Astrocyte of the spinal cord (primary cell): ENCODE data around the gene DAB1.

Experiments used
- DNase-seq: peaks from one replicate; pipeline ENCODE4 v3.0.0; 2011; ENCODE audit warnings: low read depth, low spot score
- H3K4me3 ChIP-seq: 2 replicates; pipeline ENCODE4 v1.5.1; 2011; ENCODE audit warnings: low read depth, mild to moderate bottlenecking, low read length, moderate library complexity
- CTCF ChIP-seq: IDR thresholded peaks from 2 replicates; pipeline ENCODE4 v1.5.1; 2012; ENCODE audit warnings: low read depth, mild to moderate bottlenecking, low read length, inconsistent platforms
- in situ Hi-C: cut with HindIII; loops from 2 replicates; pipeline ENCODE4 v1.10.0; 2017; ENCODE audit warnings: low sequenced_read_pairs

The DAB1 gene

GRCh38 chr1:57058652-57059501, 365.0 kb downstream of the DAB1 start:
- in situ Hi-C loops: no loop called here
- TF ChIP-seq CTCF: no peak
- H3K4me3 ChIP-seq: no peak overlapping the region
- no peak for DNase-seq

GRCh38 chr1:57048856-57049255, 375.0 kb downstream of the DAB1 start:
- DNase-seq: no peak
- in situ Hi-C loops: no loop called here
- TF ChIP-seq CTCF: no peak
- H3K4me3 ChIP-seq: no peak overlapping the region

- in situ Hi-C loops: no loop called here
- H3K4me3 ChIP-seq: no peak overlapping the region
- DNase-seq: no peak
- TF ChIP-seq CTCF: no peak
Observed at GRCh38 chr1:57046462-57046861, 377.4 kb downstream of the DAB1 start.

GRCh38 chr1:57041901-57042300, 382.0 kb downstream of the DAB1 start:
- in situ Hi-C loops: no loop called here
- H3K4me3 ChIP-seq: no peak overlapping the region
- DNase-seq: no peak
- no peak for TF ChIP-seq CTCF

GRCh38 chr1:57040811-57041210, 383.0 kb downstream of the DAB1 start:
- TF ChIP-seq CTCF: no peak
- DNase-seq: no peak
- H3K4me3 ChIP-seq: no peak overlapping the region
- in situ Hi-C loops: no loop called here

GRCh38 chr1:57036641-57037579, 386.9 kb downstream of the DAB1 start:
- no peak overlapping the region for H3K4me3 ChIP-seq
- in situ Hi-C loops: no loop called here
- no peak for DNase-seq
- no peak for TF ChIP-seq CTCF
